Neutrophil (primary cell): Measurements from ENCODE around the gene SERHL2.
A peak's percentile ranks its signal among the peaks of the same experiment; 100 is the strongest.

Experiments used
- H3K27ac ChIP-seq: fragments of 200-600 bp; sonication (generic); 2 replicates; pipeline ENCODE4 v1.5.1; 2016; ENCODE audit warnings: mild to moderate bottlenecking, moderate library complexity
- H3K27me3 ChIP-seq: fragments of 200-600 bp; sonication (generic); 2 replicates; pipeline ENCODE4 v1.6.0; 2016; ENCODE audit warnings: mild to moderate bottlenecking
- H3K36me3 ChIP-seq: fragments of 200-600 bp; sonication (generic); 2 replicates; pipeline ENCODE4 v1.5.1; 2017
- H3K4me1 ChIP-seq, 2 experiments: fragments of 200-600 bp in 1 of 2; sonication (generic) in 1 of 2; 1 replicate in 1 of 2; 2 replicates in 1 of 2; pipeline versions ENCODE4 v1.5.1 to v1.6.1; 2013 to 2016; ENCODE audit warnings: low read depth in 1 of 2, low read length in 1 of 2, mild to moderate bottlenecking in 1 of 2, moderate library complexity in 1 of 2; ENCODE audit not compliant: control insufficient read depth in 1 of 2, insufficient read depth in 1 of 2
- H3K4me3 ChIP-seq, 2 experiments: fragments of 200-600 bp in 1 of 2; sonication (generic) in 1 of 2; 1 replicate in 1 of 2; 2 replicates in 1 of 2; pipeline ENCODE4 v1.5.1; 2013 to 2016; ENCODE audit warnings: low read depth in 1 of 2, low read length in 1 of 2, mild to moderate bottlenecking in 1 of 2, moderate library complexity in 1 of 2
- H3K9me3 ChIP-seq: fragments of 200-600 bp; sonication (generic); 2 replicates; pipeline ENCODE4 v1.5.1; 2016
- CTCF ChIP-seq: fragments of 200-600 bp; sonication (generic); IDR thresholded peaks from 2 replicates; pipeline ENCODE4 v1.5.1; 2016; ENCODE audit warnings: antibody characterized with exemption

The SERHL2 gene

GRCh38 chr22:42584364-42584940, 30.7 kb downstream of the SERHL2 start:
- Histone ChIP-seq H3K4me3 (no peak overlapping the region), H3K27me3 (no peaks in the 10 kb centered on the region), H3K36me3 (peaks cover 62% of the 10 kb centered on the region), H3K9me3 (no peaks in the 10 kb centered on the region), H3K4me1 (peaks cover 21 to 22% of the 10 kb centered on the region in 2 experiments), H3K27ac (no peak overlapping the region)
- no peak for TF ChIP-seq CTCF

- H3K36me3 ChIP-seq, result peaks cover 69% of the 10 kb centered on the region
- no peaks in the 10 kb centered on the region for H3K27me3 ChIP-seq
- H3K4me1 ChIP-seq, result peaks cover 21 to 22% of the 10 kb centered on the region in 2 experiments
- no peak overlapping the region for H3K27ac ChIP-seq
- TF ChIP-seq CTCF, result no peak
- H3K4me3 ChIP-seq, result no peak overlapping the region
- H3K9me3 ChIP-seq, result no peaks in the 10 kb centered on the region
These were observed 31.3 kb downstream of the SERHL2 start for GRCh38 chr22:42585096-42585495.

- Histone ChIP-seq H3K9me3 (no peaks in the 10 kb centered on the region), H3K4me1 (peaks cover 18 to 21% of the 10 kb centered on the region in 2 experiments), H3K27me3 (no peaks in the 10 kb centered on the region), H3K27ac (peak overlapping the region; percentile 41), H3K36me3 (peaks cover 80% of the 10 kb centered on the region), H3K4me3 (no peak overlapping the region)
- TF ChIP-seq CTCF, result no peak
These were observed 32.6 kb downstream of the SERHL2 start for GRCh38 chr22:42586381-42586780.

- H3K9me3 ChIP-seq, result no peaks in the 10 kb centered on the region
- peaks cover 10 to 13% of the 10 kb centered on the region in 2 experiments for H3K4me1 ChIP-seq
- H3K27ac ChIP-seq, result peak overlapping the region; percentile 58
- peaks cover 91% of the 10 kb centered on the region for H3K36me3 ChIP-seq
- H3K4me3 ChIP-seq, result no peak overlapping the region
- H3K27me3 ChIP-seq, result no peaks in the 10 kb centered on the region
- TF ChIP-seq CTCF, result no peak
These were observed 33.9 kb downstream of the SERHL2 start for GRCh38 chr22:42587588-42588175.

GRCh38 chr22:42591987-42592386, 38.2 kb downstream of the SERHL2 start:
- peaks cover 7 to 10% of the 10 kb centered on the region in 2 experiments for H3K4me1 ChIP-seq
- peaks cover 91% of the 10 kb centered on the region for H3K36me3 ChIP-seq
- H3K4me3 ChIP-seq, result no peak overlapping the region
- no peak for TF ChIP-seq CTCF
- H3K9me3 ChIP-seq, result no peaks in the 10 kb centered on the region
- H3K27ac ChIP-seq, result no peak overlapping the region
- no peaks in the 10 kb centered on the region for H3K27me3 ChIP-seq
